A549 (cell line): ENCODE data around the gene WWP2. TPM values are rescaled to one million over a fixed set of nuclear protein-coding genes. Genes with fewer than 3 reads are reported as not detected.

ENCODE experiments used
- ATAC-seq, 2 experiments: fragments of 200-7000 bp in 1 of 2; fragments of >200 bp in 1 of 2; cut with Nextera tagmentation in 1 of 2; cut with Tn5 transposase in 1 of 2; 3 replicates each; pipeline versions ENCODE4 v1.8.0 to v1.9.1; 2018 to 2020; ENCODE audit warnings: mild to moderate bottlenecking in 1 of 2, moderate library complexity in 1 of 2
- CTCF ChIA-PET: fragments of 300-600 bp; sonication (Branson Sonifier 250); formaldehyde crosslinking; extraction: SDS; loops from one replicate; lab custom pipeline; 2021; ENCODE audit warnings: antibody characterized with exemption, inconsistent platforms; lab: Yijun Ruan, JAX
- POLR2A ChIA-PET: fragments of 350-600 bp; formaldehyde crosslinking; extraction: SDS; loops from one replicate; lab custom pipeline; 2021; ENCODE audit warnings: antibody characterized with exemption, inconsistent platforms; lab: Yijun Ruan, JAX
- DNase-seq, 2 experiments: peaks; one replicate each; pipeline versions ENCODE4 v3.0.0 to v3.0.0-alpha.2; 2011 to 2016; ENCODE audit warnings: low read depth in 1 of 2, low spot score in 1 of 2
- FAIRE-seq: peaks from 2 replicates; lab custom pipeline; 2011; peaks lifted over from hg19 to GRCh38; lab: Jason Lieb, UNC
- H3K27ac ChIP-seq, 2 experiments: fragments of >200 bp; sonication (Bioruptor Twin); formaldehyde crosslinking; 3 replicates each; pipeline ENCODE4 v1.5.1; 2016 to 2017
- H3K4me1 ChIP-seq: fragments of >200 bp; sonication (Bioruptor Twin); formaldehyde crosslinking; 3 replicates; pipeline ENCODE4 v1.6.1; 2016
- H3K4me2 ChIP-seq: fragments of >200 bp; sonication (Bioruptor Twin); formaldehyde crosslinking; 3 replicates; pipeline ENCODE4 v1.6.1; 2016
- H3K4me3 ChIP-seq: fragments of >200 bp; sonication (Bioruptor Twin); formaldehyde crosslinking; 3 replicates; pipeline ENCODE4 v1.5.1; 2016
- H3K9me3 ChIP-seq: fragments of >200 bp; sonication (Bioruptor Twin); formaldehyde crosslinking; 3 replicates; pipeline ENCODE4 v1.6.1; 2016
- CBX2 ChIP-seq: fragments of 200-600 bp; sonication (generic); IDR thresholded peaks from 2 replicates; pipeline ENCODE4 v1.6.1; 2016; ENCODE audit warnings: low read depth, mild to moderate bottlenecking, borderline replicate concordance
- CEBPB ChIP-seq, 2 experiments: fragments of >200 bp in 1 of 2; sonication (Bioruptor Twin) in 1 of 2; formaldehyde crosslinking in 1 of 2; IDR thresholded peaks; 2 replicates each; pipeline ENCODE4 v1.6.1; 2012 to 2016
- EHF ChIP-seq: fragments of 250-450 bp; sonication (Bioruptor Pico); IDR thresholded peaks from 2 replicates; pipeline ENCODE4 v1.5.0; 2020; ENCODE audit warnings: mild to moderate bottlenecking
- EHMT2 ChIP-seq: fragments of 200-600 bp; sonication (generic); IDR thresholded peaks from 2 replicates; pipeline ENCODE4 v1.6.1; 2016; ENCODE audit warnings: antibody characterized with exemption, low read depth, mild to moderate bottlenecking, moderate library complexity
- ESRRA ChIP-seq: fragments of 150-350 bp; IDR thresholded peaks from 2 replicates; pipeline ENCODE4 v1.6.1; 2014; ENCODE audit warnings: mild to moderate bottlenecking, low read length, borderline replicate concordance
- FOSB ChIP-seq: fragments of 250-450 bp; sonication (Bioruptor Pico); IDR thresholded peaks from 2 replicates; pipeline ENCODE4 v1.5.0; 2020; ENCODE audit warnings: mild to moderate bottlenecking, moderate library complexity
- FOSL2 ChIP-seq, 2 experiments: fragments of 450-650 bp in 1 of 2; fragments of >200 bp in 1 of 2; sonication (Bioruptor Twin) in 1 of 2; formaldehyde crosslinking; IDR thresholded peaks; 2 replicates each; pipeline versions ENCODE4 v1.5.0 to v1.6.1; 2016 to 2020; ENCODE audit warnings: mild to moderate bottlenecking in 1 of 2, moderate library complexity in 1 of 2
- FOXS1 ChIP-seq: fragments of 250-450 bp; sonication (Bioruptor Pico); IDR thresholded peaks from 2 replicates; pipeline ENCODE4 v1.5.0; 2020; ENCODE audit warnings: mild to moderate bottlenecking, moderate library complexity
- GATA3 ChIP-seq: IDR thresholded peaks from 2 replicates; pipeline ENCODE4 v1.6.1; 2012; ENCODE audit warnings: borderline replicate concordance
- HEYL ChIP-seq: fragments of 250-450 bp; sonication (Bioruptor Pico); IDR thresholded peaks from 2 replicates; pipeline ENCODE4 v1.8.0; 2021; ENCODE audit warnings: mild to moderate bottlenecking, moderate library complexity
- HOXB13 ChIP-seq: fragments of 250-450 bp; sonication (Bioruptor Pico); IDR thresholded peaks from 2 replicates; pipeline ENCODE4 v1.5.0; 2020; ENCODE audit warnings: low read depth, mild to moderate bottlenecking, moderate library complexity
- HOXB5 ChIP-seq: fragments of 250-450 bp; sonication (Bioruptor Pico); IDR thresholded peaks from 2 replicates; pipeline ENCODE4 v1.5.0; 2020; ENCODE audit warnings: mild to moderate bottlenecking, moderate library complexity
- JUN ChIP-seq, 2 experiments: fragments of >200 bp; sonication (Bioruptor Twin); formaldehyde crosslinking; IDR thresholded peaks; 2 replicates in 1 of 2; 3 replicates in 1 of 2; pipeline ENCODE4 v1.6.1; 2016 to 2017
- JUNB ChIP-seq: fragments of >200 bp; sonication (Bioruptor Twin); formaldehyde crosslinking; IDR thresholded peaks from 2 replicates; pipeline ENCODE4 v1.6.1; 2016
- MAFK ChIP-seq: fragments of 450-650 bp; IDR thresholded peaks from 2 replicates; pipeline ENCODE4 v1.6.1; 2014; ENCODE audit not compliant: partially characterized antibody
- MAZ ChIP-seq: fragments of 150-350 bp; IDR thresholded peaks from 2 replicates; pipeline ENCODE4 v1.6.1; 2014; ENCODE audit warnings: antibody characterized with exemption, low read depth, low read length, borderline replicate concordance
- NFE2L2 ChIP-seq: fragments of 150-350 bp; conservative IDR thresholded peaks from 2 replicates; pipeline ENCODE4 v1.6.1; 2014; ENCODE audit warnings: low read length
- NPAS2 ChIP-seq: fragments of 250-450 bp; sonication (Bioruptor Pico); IDR thresholded peaks from 2 replicates; pipeline ENCODE4 v1.8.0; 2022; ENCODE audit warnings: mild to moderate bottlenecking, moderate library complexity, borderline replicate concordance
- NR3C1 ChIP-seq: fragments of >200 bp; sonication (Bioruptor Twin); formaldehyde crosslinking; IDR thresholded peaks from 3 replicates; pipeline ENCODE4 v1.6.1; 2017
- PHF8 ChIP-seq: fragments of 200-600 bp; sonication (generic); IDR thresholded peaks from 2 replicates; pipeline ENCODE4 v1.6.1; 2016; ENCODE audit warnings: low read depth, mild to moderate bottlenecking, antibody characterized with exemption, moderate library complexity, borderline replicate concordance
- POLR2A ChIP-seq: IDR thresholded peaks from 2 replicates; pipeline ENCODE4 v1.6.1; 2012; ENCODE audit warnings: mild to moderate bottlenecking, low read length
- RAD21 ChIP-seq, 2 experiments: fragments of >200 bp in 1 of 2; sonication (Bioruptor Twin) in 1 of 2; formaldehyde crosslinking in 1 of 2; IDR thresholded peaks in 1 of 2; conservative IDR thresholded peaks in 1 of 2; 2 replicates in 1 of 2; 3 replicates in 1 of 2; pipeline ENCODE4 v1.6.1; 2012 to 2018; ENCODE audit warnings: inconsistent platforms in 1 of 2
- RARB ChIP-seq: fragments of 250-450 bp; sonication (Bioruptor Pico); IDR thresholded peaks from 2 replicates; pipeline ENCODE4 v1.8.0; 2021; ENCODE audit warnings: mild to moderate bottlenecking, moderate library complexity
- RCOR1 ChIP-seq: fragments of 150-350 bp; IDR thresholded peaks from 2 replicates; pipeline ENCODE4 v1.6.1; 2014; ENCODE audit warnings: antibody characterized with exemption, low read length, low read depth
- RNF2 ChIP-seq: fragments of 200-600 bp; sonication (generic); IDR thresholded peaks from 2 replicates; pipeline ENCODE4 v1.6.1; 2016; ENCODE audit warnings: low read depth, mild to moderate bottlenecking, antibody characterized with exemption, moderate library complexity, borderline replicate concordance
- TFCP2L1 ChIP-seq: fragments of 250-450 bp; sonication (Bioruptor Pico); IDR thresholded peaks from 2 replicates; pipeline ENCODE4 v1.5.0; 2021; ENCODE audit warnings: mild to moderate bottlenecking
- ZC3H11A ChIP-seq: fragments of 450-650 bp; IDR thresholded peaks from 2 replicates; pipeline ENCODE4 v1.6.1; 2014; ENCODE audit warnings: antibody characterized with exemption, mild to moderate bottlenecking
- ZFP36 ChIP-seq: fragments of 450-650 bp; IDR thresholded peaks from 2 replicates; pipeline ENCODE4 v1.6.1; 2014; ENCODE audit warnings: borderline replicate concordance; ENCODE audit not compliant: partially characterized antibody
- ZNF302 ChIP-seq: fragments of 250-450 bp; sonication (Bioruptor Pico); IDR thresholded peaks from 2 replicates; pipeline ENCODE4 v1.9.0; 2021; ENCODE audit warnings: inconsistent platforms, mild to moderate bottlenecking, moderate library complexity
- ZSCAN20 ChIP-seq: fragments of 250-450 bp; sonication (Bioruptor Pico); IDR thresholded peaks from 2 replicates; pipeline ENCODE4 v1.8.0; 2022; ENCODE audit warnings: mild to moderate bottlenecking, moderate library complexity
- WGBS: methylation state at CpG from one replicate; pipeline ENCODE4 v1.1.6; 2017; ENCODE audit errors: missing lambda C conversion rate; 5-methylcytosine and 5-hydroxymethylcytosine counted together
- polyA plus RNA-seq, 4 experiments: library from polyadenylated mRNA; depleted of rRNA in 3 of 4; stranded (reverse); fragments of >200 nt; fragmentation: RNase III in 1 of 4; extraction: RNeasy Plus Mini Kit Qiagen cat#74134 plus additional on column Dnase treatment in 1 of 4; gene quantifications; 2 replicates in 3 of 4; 3 replicates in 1 of 4; pipeline ENCODE4 v1.2.3, GENCODE V29; 2011 to 2017
- TF ChIP-seq, protein P1 (sequence below): IDR thresholded peaks from 2 replicates; pipeline ENCODE4 v1.6.1; 2012
- TF ChIP-seq, protein P2 (sequence below): fragments of 450-650 bp; IDR thresholded peaks from 2 replicates; pipeline ENCODE4 v1.6.1; 2014; ENCODE audit warnings: antibody characterized with exemption
- TF ChIP-seq, protein P3 (sequence below): IDR thresholded peaks from 2 replicates; pipeline ENCODE4 v1.6.1; 2012
- TF ChIP-seq, protein P4 (sequence below): IDR thresholded peaks from 2 replicates; pipeline ENCODE4 v1.6.1; 2012; ENCODE audit warnings: low read depth, borderline replicate concordance
- TF ChIP-seq, protein P5 (sequence below): fragments of 150-350 bp; IDR thresholded peaks from 2 replicates; pipeline ENCODE4 v1.6.1; 2014; ENCODE audit warnings: low read depth, mild to moderate bottlenecking, low read length
- TF ChIP-seq, protein P6 (sequence below): fragments of >200 bp; sonication (Bioruptor Twin); formaldehyde crosslinking; IDR thresholded peaks from 3 replicates; pipeline ENCODE4 v1.6.1; 2016

The WWP2 gene
- polyA plus RNA-seq, 2 of the 4 experiments (the other 2 are of a cell fraction): 16.1 to 16.2 TPM

DNA sequence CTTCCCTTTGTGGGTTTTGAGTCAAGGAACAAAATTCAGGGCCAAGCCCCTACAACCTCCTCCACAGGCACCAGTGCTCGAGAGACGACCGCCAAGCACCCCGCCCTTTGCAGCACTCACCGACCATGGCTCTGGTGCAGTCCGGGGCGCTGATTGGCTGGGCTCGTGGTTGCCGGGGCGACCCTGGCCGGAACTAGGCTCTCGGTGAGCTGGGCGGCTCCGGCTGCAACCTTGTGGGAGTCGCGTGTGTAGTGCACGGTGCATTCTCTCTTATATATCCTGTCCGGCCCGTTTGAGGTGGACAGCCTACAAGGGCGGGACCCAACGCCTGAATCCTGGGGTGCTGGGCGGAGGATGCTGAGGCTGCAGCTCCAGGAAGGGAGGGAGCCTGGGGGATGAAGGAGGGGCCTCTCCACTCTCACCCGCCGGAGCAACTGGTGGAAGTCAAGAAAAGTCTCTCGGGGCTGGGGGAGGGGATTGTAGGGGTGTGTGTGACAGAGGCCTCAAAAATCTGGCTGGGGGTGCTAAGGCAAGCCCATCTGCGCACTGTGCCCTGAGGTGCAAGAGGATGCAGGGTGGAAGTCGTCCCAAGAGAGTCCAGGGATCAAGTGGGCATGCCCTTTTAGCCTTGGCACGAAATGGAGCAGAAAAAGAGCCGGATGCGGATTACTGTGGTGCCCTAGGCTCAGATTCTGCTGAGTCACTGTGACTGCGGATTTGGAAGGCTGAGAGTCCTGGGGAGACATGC lies 35.6 kb upstream of the WWP2 start, which contains the start of gene NQO1:
Gene NQO1 (minus strand): TSS at position 248 of the 748 bp plus-strand sequence. CDS start 121 bp downstream, at position 127.
- ChIA-PET POLR2A (interaction anchor here (0.5 to 5.3 kb wide), 20 partner anchors 9 to 502 kb away, joined by 3 to 59 read pairs (median 6); partner anchors contain the start of genes NOB1 and WWP2), CTCF (interaction anchor here (0.6 to 18.6 kb wide), 9 partner anchors 11 to 352 kb away, joined by 3 to 160 read pairs (median 6); partner anchors contain the start of gene NOB1)
- peak within 1 kb of the TSS; percentile 94 for H3K4me2 ChIP-seq
- H3K4me1 ChIP-seq: peaks cover 31% of the 10 kb centered on the region
- under 1% methylated on average over 22 of the region's 31 CpGs for WGBS
- FAIRE-seq (no peak), ATAC-seq (peak; percentile 91 to 93), DNase-seq (peak; percentile 95 to 100)
- H3K9me3 ChIP-seq: no peaks in the 10 kb centered on the region
- H3K4me3 ChIP-seq: peak within 1 kb of the TSS; percentile 77
- peak within 1 kb of the TSS; percentile 95 to 99 for H3K27ac ChIP-seq
- TF ChIP-seq, protein P1, sequence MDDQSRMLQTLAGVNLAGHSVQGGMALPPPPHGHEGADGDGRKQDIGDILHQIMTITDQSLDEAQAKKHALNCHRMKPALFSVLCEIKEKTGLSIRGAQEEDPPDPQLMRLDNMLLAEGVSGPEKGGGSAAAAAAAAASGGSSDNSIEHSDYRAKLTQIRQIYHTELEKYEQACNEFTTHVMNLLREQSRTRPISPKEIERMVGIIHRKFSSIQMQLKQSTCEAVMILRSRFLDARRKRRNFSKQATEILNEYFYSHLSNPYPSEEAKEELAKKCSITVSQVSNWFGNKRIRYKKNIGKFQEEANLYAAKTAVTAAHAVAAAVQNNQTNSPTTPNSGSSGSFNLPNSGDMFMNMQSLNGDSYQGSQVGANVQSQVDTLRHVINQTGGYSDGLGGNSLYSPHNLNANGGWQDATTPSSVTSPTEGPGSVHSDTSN: peak; percentile 48; the same call in 1 of the 2 replicates
- TF ChIP-seq POLR2A (peak; percentile 99), NR3C1 (no peak), MAZ (peak; percentile 73), HEYL (CRISPR knock-in tag) (no peak), ZNF302 (CRISPR knock-in tag) (no peak), ZFP36 (no peak), EHMT2 (no peak), TFCP2L1 (CRISPR knock-in tag) (peak; percentile 91; the same call in 1 of the 2 replicates), JUN (IDR thresholded peaks at IDR 0.05) (peak; percentile 93 to 97), RARB (CRISPR knock-in tag) (peak; percentile 51; the same call in 1 of the 2 replicates), CBX2 (no peak), EHF (CRISPR knock-in tag) (no peak), HOXB13 (CRISPR knock-in tag) (no peak), RAD21 (conservative IDR thresholded peaks at IDR 0.05 in 1 of 2, IDR thresholded peaks at IDR 0.05 in 1 of 2) (peak in 1 of 2 experiments; percentile 12; a peak in 1 of 5 replicates), ZC3H11A (no peak), RNF2 (no peak), CEBPB (IDR thresholded peaks at IDR 0.05) (no peak), ZSCAN20 (CRISPR knock-in tag) (no peak), RCOR1 (no peak), PHF8 (no peak), ESRRA (peak; percentile 78; the same call in 1 of the 2 replicates), JUNB (no peak), NFE2L2 (peak; percentile 100), NPAS2 (CRISPR knock-in tag) (no peak), GATA3 (no peak), FOSB (no peak), FOXS1 (no peak), MAFK (peak; percentile 100), FOSL2 (IDR thresholded peaks at IDR 0.05) (no peak), FOSL2 (CRISPR knock-in tag; IDR thresholded peaks at IDR 0.05) (peak; percentile 73), HOXB5 (CRISPR knock-in tag) (no peak)
- TF ChIP-seq, protein P2, sequence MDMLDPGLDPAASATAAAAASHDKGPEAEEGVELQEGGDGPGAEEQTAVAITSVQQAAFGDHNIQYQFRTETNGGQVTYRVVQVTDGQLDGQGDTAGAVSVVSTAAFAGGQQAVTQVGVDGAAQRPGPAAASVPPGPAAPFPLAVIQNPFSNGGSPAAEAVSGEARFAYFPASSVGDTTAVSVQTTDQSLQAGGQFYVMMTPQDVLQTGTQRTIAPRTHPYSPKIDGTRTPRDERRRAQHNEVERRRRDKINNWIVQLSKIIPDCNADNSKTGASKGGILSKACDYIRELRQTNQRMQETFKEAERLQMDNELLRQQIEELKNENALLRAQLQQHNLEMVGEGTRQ: no peak
- TF ChIP-seq, protein P3, sequence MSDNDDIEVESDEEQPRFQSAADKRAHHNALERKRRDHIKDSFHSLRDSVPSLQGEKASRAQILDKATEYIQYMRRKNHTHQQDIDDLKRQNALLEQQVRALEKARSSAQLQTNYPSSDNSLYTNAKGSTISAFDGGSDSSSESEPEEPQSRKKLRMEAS: peak; percentile 89
- TF ChIP-seq, protein P4, sequence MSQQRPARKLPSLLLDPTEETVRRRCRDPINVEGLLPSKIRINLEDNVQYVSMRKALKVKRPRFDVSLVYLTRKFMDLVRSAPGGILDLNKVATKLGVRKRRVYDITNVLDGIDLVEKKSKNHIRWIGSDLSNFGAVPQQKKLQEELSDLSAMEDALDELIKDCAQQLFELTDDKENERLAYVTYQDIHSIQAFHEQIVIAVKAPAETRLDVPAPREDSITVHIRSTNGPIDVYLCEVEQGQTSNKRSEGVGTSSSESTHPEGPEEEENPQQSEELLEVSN: no peak
- TF ChIP-seq, protein P5, sequence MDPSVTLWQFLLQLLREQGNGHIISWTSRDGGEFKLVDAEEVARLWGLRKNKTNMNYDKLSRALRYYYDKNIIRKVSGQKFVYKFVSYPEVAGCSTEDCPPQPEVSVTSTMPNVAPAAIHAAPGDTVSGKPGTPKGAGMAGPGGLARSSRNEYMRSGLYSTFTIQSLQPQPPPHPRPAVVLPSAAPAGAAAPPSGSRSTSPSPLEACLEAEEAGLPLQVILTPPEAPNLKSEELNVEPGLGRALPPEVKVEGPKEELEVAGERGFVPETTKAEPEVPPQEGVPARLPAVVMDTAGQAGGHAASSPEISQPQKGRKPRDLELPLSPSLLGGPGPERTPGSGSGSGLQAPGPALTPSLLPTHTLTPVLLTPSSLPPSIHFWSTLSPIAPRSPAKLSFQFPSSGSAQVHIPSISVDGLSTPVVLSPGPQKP: no peak
- TF ChIP-seq, protein P6, sequence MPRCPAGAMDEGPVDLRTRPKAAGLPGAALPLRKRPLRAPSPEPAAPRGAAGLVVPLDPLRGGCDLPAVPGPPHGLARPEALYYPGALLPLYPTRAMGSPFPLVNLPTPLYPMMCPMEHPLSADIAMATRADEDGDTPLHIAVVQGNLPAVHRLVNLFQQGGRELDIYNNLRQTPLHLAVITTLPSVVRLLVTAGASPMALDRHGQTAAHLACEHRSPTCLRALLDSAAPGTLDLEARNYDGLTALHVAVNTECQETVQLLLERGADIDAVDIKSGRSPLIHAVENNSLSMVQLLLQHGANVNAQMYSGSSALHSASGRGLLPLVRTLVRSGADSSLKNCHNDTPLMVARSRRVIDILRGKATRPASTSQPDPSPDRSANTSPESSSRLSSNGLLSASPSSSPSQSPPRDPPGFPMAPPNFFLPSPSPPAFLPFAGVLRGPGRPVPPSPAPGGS: peak; percentile 99
